Tibial nerve (tissue), 3 donors: ENCODE measurements around the gene ARFRP1.

Experiments used
- CTCF ChIP-seq, 5 experiments: fragments of 200-600 bp in 3 of 5; fragments of 450-650 bp in 2 of 5; sonication (generic) in 3 of 5; IDR thresholded peaks; one replicate each; pipeline ENCODE4 v1.5.1; 2016 to 2019; ENCODE audit warnings: antibody characterized with exemption in 5 of 5, mild to moderate bottlenecking in 3 of 5, moderate library complexity in 2 of 5
- POLR2A ChIP-seq, 2 donors: fragments of 450-650 bp; IDR thresholded peaks; one replicate each; pipeline ENCODE4 v1.6.1; 2017; ENCODE audit warnings: antibody characterized with exemption in 2 of 2, mild to moderate bottlenecking in 2 of 2, moderate library complexity in 2 of 2

DNA sequence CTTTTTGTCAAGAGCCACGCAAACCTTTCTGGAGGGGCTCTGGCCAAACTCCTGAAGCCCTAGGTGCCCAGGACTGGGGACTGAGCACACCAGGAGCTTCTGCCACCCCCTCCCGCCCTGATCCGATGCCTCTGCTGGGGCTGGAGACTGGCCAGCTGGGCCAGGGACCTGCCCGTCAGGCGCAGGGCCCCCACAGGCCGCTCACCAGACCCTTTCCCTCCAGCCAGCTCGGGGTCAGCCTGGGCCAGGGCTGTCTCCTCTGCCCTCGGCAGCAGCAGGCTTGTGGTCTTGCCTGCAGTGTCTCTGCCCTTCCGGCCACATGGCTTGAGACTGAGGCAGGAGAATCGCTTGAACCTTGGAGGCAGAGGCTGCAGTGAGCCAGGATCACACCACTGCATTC is 35.1 kb downstream of the ARFRP1 start:
- no peak for TF ChIP-seq CTCF (IDR thresholded peaks at IDR 0.05)
- TF ChIP-seq POLR2A (IDR thresholded peaks at IDR 0.05), result no peak
